ENCODE data around the gene CFAP99. TPM values are rescaled to one million over a fixed set of nuclear protein-coding genes. Genes with fewer than 3 reads are reported as not detected.

Gene CFAP99
- total and polyA plus RNA-seq, 2 of the 8 experiments (the other 6 are each of a cell fraction or from before 2014, with no cell fraction given) = not detected

DNA sequence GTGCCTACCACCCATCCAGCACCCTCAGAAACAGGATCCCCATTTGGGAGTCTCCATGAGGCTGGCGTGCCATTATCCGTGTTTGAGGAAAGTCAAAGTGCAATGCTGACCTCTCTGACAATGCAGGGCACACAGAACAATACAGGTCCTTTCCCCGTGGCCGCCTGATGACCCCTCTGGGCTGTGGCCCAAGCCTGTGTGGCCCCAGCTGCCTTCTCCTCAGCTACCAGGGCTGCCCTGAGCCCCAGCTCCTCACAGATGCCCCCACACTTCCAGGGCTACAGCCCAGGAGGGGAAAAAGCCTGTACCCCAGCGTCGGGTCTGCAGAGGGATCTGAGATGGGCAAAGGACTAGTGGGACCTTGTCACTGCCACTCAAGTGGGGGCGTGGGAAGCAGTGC, 15.8 kb upstream of the CFAP99 start:
- no peak overlapping the region for H2AFZ ChIP-seq (ENCODE audit: low read length)
- CTCF ChIA-PET (ENCODE audit: partially characterized antibody) = interaction anchor here (0.6 to 2.2 kb wide), 6 partner anchors 9 to 713 kb away, joined by 3 to 13 read pairs (median 8); no protein-coding TSS in a partner anchor
- no peaks in the 10 kb centered on the region for H3K36me3 ChIP-seq (ENCODE audit: control insufficient read depth in 2 of 4, insufficient read depth in 4 of 4, low read length in 3 of 4)
- peak overlapping the region; percentile 68; the same call in 1 of the 2 replicates for H2BK12ac ChIP-seq (ENCODE audit: low read depth, low read length)
- H3K56ac ChIP-seq (replicated peaks; ENCODE audit: insufficient read length, low read depth, low read length) = no peak overlapping the region
- peak overlapping the region; percentile 78 for H3K18ac ChIP-seq (ENCODE audit: extremely low read depth, low read length)
- H3K79me2 ChIP-seq (ENCODE audit: control insufficient read depth in 1 of 2, insufficient read depth in 2 of 2, low read length in 2 of 2) = no peaks in the 10 kb centered on the region
- no peak overlapping the region for H4K8ac ChIP-seq (ENCODE audit: extremely low read depth, insufficient read depth, low read length)
- no peak overlapping the region for H3K9ac ChIP-seq (replicated peaks in 1 of 4; ENCODE audit: extremely low read depth in 1 of 4, low read depth in 3 of 4, low read length in 3 of 4)
- no peak overlapping the region for H4K5ac ChIP-seq (ENCODE audit: insufficient read length, low read depth, low read length)
- H3K9me3 ChIP-seq (ENCODE audit: insufficient read depth in 2 of 2, low read depth in 1 of 2, low read length in 1 of 2) = no peaks in the 10 kb centered on the region
- FAIRE-seq (no peak), DNase-seq (ENCODE audit: low read depth in 1 of 2, low spot score in 2 of 2) (no peak)
- H4K91ac ChIP-seq (replicated peaks; ENCODE audit: insufficient read length, low read length) = no peak overlapping the region
- 82% methylated on average over 6 of the region's 7 CpGs; no CpG with 5 or more reads in 1 of the 2 experiments for WGBS, 2 experiments (ENCODE audit: extremely low coverage in 1 of 2, insufficient coverage in 1 of 2, insufficient read length in 1 of 2, insufficient replicate concordance in 2 of 2, low coverage in 1 of 2, low lambda C conversion rate in 2 of 2, missing lambda C conversion rate in 1 of 2)
- H3K23ac ChIP-seq (ENCODE audit: insufficient read length) = no peak overlapping the region
- H2BK120ac ChIP-seq (replicated peaks; ENCODE audit: low read depth, low read length) = no peak overlapping the region
- H2BK15ac ChIP-seq (ENCODE audit: low read length) = peak overlapping the region; percentile 72; the same call in 1 of the 2 replicates
- H4K20me1 ChIP-seq (replicated peaks in 1 of 2; ENCODE audit: control insufficient read depth in 1 of 2, insufficient read depth in 2 of 2, low read length in 2 of 2) = peaks cover 0 to 2% of the 10 kb centered on the region in 2 experiments
- H3K79me1 ChIP-seq (ENCODE audit: low read depth, low read length) = peaks cover 5% of the 10 kb centered on the region
- H3K23me2 ChIP-seq (ENCODE audit: low read depth, low read length) = no peaks in the 10 kb centered on the region
- no peak overlapping the region for H3K27ac ChIP-seq (ENCODE audit: low read depth, low read length)
- no peak overlapping the region for H3K4ac ChIP-seq (replicated peaks; ENCODE audit: insufficient read length, low read depth, low read length)
- peak overlapping the region in 1 of 2 experiments; percentile 48; a peak in 1 of 4 replicates for H3K4me2 ChIP-seq (ENCODE audit: insufficient read depth in 1 of 2, low read depth in 2 of 2, low read length in 2 of 2)
- peak overlapping the region in 2 of 4 experiments; percentile 16 to 44; a peak in 2 of 8 replicates for H3K4me3 ChIP-seq (ENCODE audit: extremely low read depth in 1 of 4, insufficient read depth in 2 of 4, low read depth in 3 of 4, low read length in 4 of 4)
- no peaks in the 10 kb centered on the region; a peak in 1 of 7 replicates for H3K27me3 ChIP-seq (replicated peaks in 1 of 4; ENCODE audit: control insufficient read depth in 3 of 4, extremely low read depth in 1 of 4, insufficient read depth in 3 of 4, low read length in 3 of 4)
- H2BK20ac ChIP-seq (ENCODE audit: low read length) = 0 out of 2 replicates have a peak overlapping the region, but pooled peaks have one; percentile 23
- peaks cover 0 to 23% (median 16%) of the 10 kb centered on the region in 4 experiments; a peak in 6 of 7 replicates for H3K4me1 ChIP-seq (replicated peaks in 1 of 4; ENCODE audit: control insufficient read depth in 3 of 4, insufficient read depth in 4 of 4, low read length in 3 of 4)
- H2AK5ac ChIP-seq (ENCODE audit: low read depth, low read length) = no peak overlapping the region
- POLR2A ChIA-PET (ENCODE audit: partially characterized antibody) = interaction anchor here (1.1 to 1.9 kb wide), 3 partner anchors 10 to 43 kb away, joined by 3 to 5 read pairs (median 4); partner anchors contain the start of gene CFAP99
- no peak overlapping the region for H3K14ac ChIP-seq (ENCODE audit: insufficient read length)
- no peak overlapping the region for H2BK5ac ChIP-seq (ENCODE audit: low read depth, low read length)

Data from H1 (cell line).